Mesendoderm (in vitro differentiated cells): ENCODE data around the gene NTHL1.

Experiments used
- DNase-seq: peaks from one replicate; pipeline ENCODE4 v3.0.0; 2013
- H2AK5ac ChIP-seq: 2 replicates; pipeline ENCODE4 v1.6.1; 2013; ENCODE audit warnings: low read length, inconsistent platforms
- H2BK120ac ChIP-seq: 2 replicates; pipeline ENCODE4 v1.6.1; 2013; ENCODE audit warnings: low read depth, mild to moderate bottlenecking, low read length, moderate library complexity, mixed read lengths
- H2BK15ac ChIP-seq: replicated peaks from 2 replicates; pipeline ENCODE4 v1.6.1; 2013; ENCODE audit warnings: low read depth, mild to moderate bottlenecking, moderate library complexity
- H2BK5ac ChIP-seq: 2 replicates; pipeline ENCODE4 v1.6.1; 2013; ENCODE audit warnings: low read length, inconsistent platforms
- H3K18ac ChIP-seq: 2 replicates; pipeline ENCODE4 v1.6.1; 2013; ENCODE audit warnings: mild to moderate bottlenecking, low read length, mixed read lengths
- H3K23ac ChIP-seq: one replicate; pipeline ENCODE4 v1.6.1; 2013; ENCODE audit warnings: low read length
- H3K27ac ChIP-seq: 2 replicates; pipeline ENCODE4 v1.5.1; 2013; ENCODE audit warnings: low read depth, mild to moderate bottlenecking, inconsistent platforms, low read length, moderate library complexity
- H3K27me3 ChIP-seq: 2 replicates; pipeline ENCODE4 v1.6.1; 2013; ENCODE audit warnings: low read length, control low read depth, mild to moderate bottlenecking, inconsistent platforms; ENCODE audit not compliant: insufficient read depth, poor library complexity
- H3K36me3 ChIP-seq: 2 replicates; pipeline ENCODE4 v1.6.1; 2013; ENCODE audit warnings: low read length, inconsistent platforms; ENCODE audit not compliant: control insufficient read depth, insufficient read depth
- H3K4ac ChIP-seq: one replicate; pipeline ENCODE4 v1.6.1; 2013; ENCODE audit warnings: low read depth, mild to moderate bottlenecking, low read length, moderate library complexity
- H3K4me1 ChIP-seq: 2 replicates; pipeline ENCODE4 v1.6.1; 2013; ENCODE audit warnings: low read depth, low read length, inconsistent platforms; ENCODE audit not compliant: control insufficient read depth
- H3K4me2 ChIP-seq: 2 replicates; pipeline ENCODE4 v1.6.1; 2013; ENCODE audit warnings: low read length
- H3K4me3 ChIP-seq: 2 replicates; pipeline ENCODE4 v1.5.1; 2013; ENCODE audit warnings: mild to moderate bottlenecking, low read length
- H3K56ac ChIP-seq: one replicate; pipeline ENCODE4 v1.6.1; 2013; ENCODE audit warnings: low read length
- H3K79me1 ChIP-seq: 2 replicates; pipeline ENCODE4 v1.6.1; 2013; ENCODE audit warnings: low read length, inconsistent platforms
- H3K79me2 ChIP-seq: 2 replicates; pipeline ENCODE4 v1.6.1; 2013; ENCODE audit warnings: mild to moderate bottlenecking, low read length; ENCODE audit not compliant: control insufficient read depth, insufficient read depth
- H3K9ac ChIP-seq: 2 replicates; pipeline ENCODE4 v1.6.1; 2013; ENCODE audit warnings: low read length, inconsistent platforms
- H4K5ac ChIP-seq: one replicate; pipeline ENCODE4 v1.6.1; 2013; ENCODE audit warnings: low read length
- H4K8ac ChIP-seq: one replicate; pipeline ENCODE4 v1.6.1; 2013; ENCODE audit warnings: low read depth, mild to moderate bottlenecking, control low read depth, low read length, moderate library complexity
- WGBS: extraction: QIAGEN DNeasy Blood & Tissue Kit; methylation state at CpG from one replicate; pipeline ENCODE4 v1.1.7; 2013; ENCODE audit warnings: low lambda C conversion rate, missing lambda C conversion rate; ENCODE audit not compliant: insufficient coverage; ENCODE audit errors: extremely low coverage; 5-methylcytosine and 5-hydroxymethylcytosine counted together

The NTHL1 gene

GRCh38 chr16:2072926-2073325 is 25.3 kb upstream of the NTHL1 start:
- Histone ChIP-seq H4K8ac (no peak overlapping the region), H3K56ac (no peak overlapping the region), H3K36me3 (peaks cover 1% of the 10 kb centered on the region), H3K27ac (no peak overlapping the region), H3K79me1 (no peaks in the 10 kb centered on the region), H2BK5ac (no peak overlapping the region), H3K4ac (no peak overlapping the region), H3K4me3 (no peak overlapping the region), H2AK5ac (no peak overlapping the region), H3K18ac (no peak overlapping the region), H3K4me1 (no peaks in the 10 kb centered on the region), H3K4me2 (no peak overlapping the region), H3K27me3 (no peaks in the 10 kb centered on the region), H4K5ac (no peak overlapping the region), H3K23ac (no peak overlapping the region), H3K9ac (no peak overlapping the region), H2BK15ac (no peak overlapping the region), H3K79me2 (no peaks in the 10 kb centered on the region), H2BK120ac (no peak overlapping the region)
- no peak for DNase-seq
- no CpG with 5 or more reads among the region's 8 CpGs for WGBS

- H3K27me3 ChIP-seq: no peaks in the 10 kb centered on the region
- no peak overlapping the region for H3K9ac ChIP-seq
- no peak overlapping the region for H3K4me3 ChIP-seq
- no peak overlapping the region for H2BK15ac ChIP-seq
- no peak overlapping the region for H3K4me2 ChIP-seq
- no peaks in the 10 kb centered on the region for H3K4me1 ChIP-seq
- no peak overlapping the region for H2BK120ac ChIP-seq
- no peak overlapping the region for H3K4ac ChIP-seq
- no peak overlapping the region for H3K56ac ChIP-seq
- no peaks in the 10 kb centered on the region for H3K79me1 ChIP-seq
- H4K8ac ChIP-seq: no peak overlapping the region
- no peak overlapping the region for H2AK5ac ChIP-seq
- WGBS: no CpG with 5 or more reads among the region's 34 CpGs
- H3K23ac ChIP-seq: no peak overlapping the region
- no peak overlapping the region for H3K18ac ChIP-seq
- H4K5ac ChIP-seq: no peak overlapping the region
- no peaks in the 10 kb centered on the region for H3K79me2 ChIP-seq
- H3K27ac ChIP-seq: no peak overlapping the region
- H3K36me3 ChIP-seq: peaks cover 1% of the 10 kb centered on the region
- no peak for DNase-seq
- no peak overlapping the region for H2BK5ac ChIP-seq
Observed at GRCh38 chr16:2071454-2072202, 24.0 kb upstream of the NTHL1 start.

- Histone ChIP-seq H4K5ac (no peak overlapping the region), H2AK5ac (no peak overlapping the region), H3K4me2 (no peak overlapping the region), H3K27ac (no peak overlapping the region), H3K56ac (no peak overlapping the region), H3K79me2 (no peaks in the 10 kb centered on the region), H4K8ac (no peak overlapping the region), H3K4ac (no peak overlapping the region), H3K9ac (no peak overlapping the region), H3K23ac (no peak overlapping the region), H3K4me3 (no peak overlapping the region), H3K27me3 (no peaks in the 10 kb centered on the region), H2BK15ac (no peak overlapping the region), H3K4me1 (no peaks in the 10 kb centered on the region), H2BK5ac (no peak overlapping the region), H2BK120ac (no peak overlapping the region), H3K36me3 (no peaks in the 10 kb centered on the region), H3K79me1 (no peaks in the 10 kb centered on the region), H3K18ac (no peak overlapping the region)
- WGBS: no CpG with 5 or more reads among the region's 29 CpGs
- no peak for DNase-seq
Observed at GRCh38 chr16:2070576-2071453, 23.2 kb upstream of the NTHL1 start.

GRCh38 chr16:2066139-2066538 is 18.5 kb upstream of the NTHL1 start:
- Histone ChIP-seq H3K4me2 (no peak overlapping the region), H3K79me2 (no peaks in the 10 kb centered on the region), H3K27me3 (no peaks in the 10 kb centered on the region), H3K79me1 (no peaks in the 10 kb centered on the region), H4K8ac (no peak overlapping the region), H3K4me1 (no peaks in the 10 kb centered on the region), H2AK5ac (no peak overlapping the region), H3K4me3 (no peak overlapping the region), H3K56ac (no peak overlapping the region), H3K9ac (no peak overlapping the region), H2BK15ac (no peak overlapping the region), H3K18ac (no peak overlapping the region), H3K23ac (no peak overlapping the region), H3K4ac (no peak overlapping the region), H3K36me3 (no peaks in the 10 kb centered on the region), H4K5ac (no peak overlapping the region), H2BK5ac (no peak overlapping the region), H3K27ac (no peak overlapping the region), H2BK120ac (no peak overlapping the region)
- no CpG with 5 or more reads among the region's 11 CpGs for WGBS
- DNase-seq: no peak

- Histone ChIP-seq H3K9ac (no peak overlapping the region), H3K4me1 (no peaks in the 10 kb centered on the region), H3K79me2 (no peaks in the 10 kb centered on the region), H3K79me1 (no peaks in the 10 kb centered on the region), H4K8ac (no peak overlapping the region), H3K4ac (no peak overlapping the region), H3K27ac (no peak overlapping the region), H3K4me2 (no peak overlapping the region), H2BK120ac (no peak overlapping the region), H4K5ac (no peak overlapping the region), H3K27me3 (no peaks in the 10 kb centered on the region), H3K36me3 (no peaks in the 10 kb centered on the region), H3K18ac (no peak overlapping the region), H2AK5ac (no peak overlapping the region), H3K56ac (no peak overlapping the region), H3K23ac (no peak overlapping the region), H2BK15ac (no peak overlapping the region), H3K4me3 (no peak overlapping the region), H2BK5ac (no peak overlapping the region)
- WGBS: no CpG with 5 or more reads among the region's 16 CpGs
- no peak for DNase-seq
Observed at GRCh38 chr16:2064368-2064945, 16.8 kb upstream of the NTHL1 start.
